H1 (cell line): ENCODE data around the gene SDF2. TPM values are rescaled to one million over a fixed set of nuclear protein-coding genes. Genes with fewer than 3 reads are reported as not detected.

Source experiments
- CTCF ChIA-PET: fragments of 300-600 bp; sonication (Branson Sonifier 250); formaldehyde crosslinking; loops from one replicate; lab custom pipeline; 2021; ENCODE audit not compliant: partially characterized antibody; lab: Charles Lee
- POLR2A ChIA-PET: fragments of 300-600 bp; sonication (Branson Sonifier 250); formaldehyde crosslinking; loops from one replicate; lab custom pipeline; 2021; ENCODE audit warnings: inconsistent platforms; ENCODE audit not compliant: partially characterized antibody; lab: Charles Lee
- DNase-seq, 2 experiments: peaks; one replicate each; pipeline versions ENCODE4 v3.0.0 to v3.0.0-alpha.2; 2010 to 2022; ENCODE audit warnings: low spot score in 2 of 2, low read depth in 1 of 2, mixed read lengths in 1 of 2
- FAIRE-seq: peaks from 2 replicates; lab custom pipeline; 2011; peaks lifted over from hg19 to GRCh38; lab: Jason Lieb, UNC
- H2AFZ ChIP-seq: 2 replicates; pipeline ENCODE4 v1.8.1; 2012; ENCODE audit warnings: low read length, inconsistent platforms
- H2AK5ac ChIP-seq: 2 replicates; pipeline ENCODE4 v1.6.1; 2013; ENCODE audit warnings: low read depth, low read length
- H2BK120ac ChIP-seq: replicated peaks from 2 replicates; pipeline ENCODE3; 2013; ENCODE audit warnings: low read depth, low read length, inconsistent platforms
- H2BK12ac ChIP-seq: 2 replicates; pipeline ENCODE4 v1.6.1; 2013; ENCODE audit warnings: low read depth, low read length
- H2BK15ac ChIP-seq: 2 replicates; pipeline ENCODE4 v1.6.1; 2013; ENCODE audit warnings: low read length
- H2BK20ac ChIP-seq: 2 replicates; pipeline ENCODE4 v1.6.1; 2013; ENCODE audit warnings: low read length
- H2BK5ac ChIP-seq: 2 replicates; pipeline ENCODE4 v1.6.1; 2013; ENCODE audit warnings: low read depth, low read length
- H3K14ac ChIP-seq: 2 replicates; pipeline ENCODE4 v1.6.1; 2013; ENCODE audit warnings: inconsistent platforms; ENCODE audit not compliant: insufficient read length
- H3K18ac ChIP-seq: 2 replicates; pipeline ENCODE4 v1.6.1; 2013; ENCODE audit warnings: low read length; ENCODE audit errors: extremely low read depth
- H3K23ac ChIP-seq: 2 replicates; pipeline ENCODE4 v1.6.1; 2013; ENCODE audit warnings: inconsistent platforms; ENCODE audit not compliant: insufficient read length
- H3K23me2 ChIP-seq: 2 replicates; pipeline ENCODE4 v1.6.1; 2013; ENCODE audit warnings: low read depth, low read length
- H3K27ac ChIP-seq: 2 replicates; pipeline ENCODE4 v1.6.1; 2011; ENCODE audit warnings: low read depth, low read length, inconsistent platforms
- H3K27me3 ChIP-seq, 4 experiments: replicated peaks in 1 of 4; 1 replicate in 1 of 4; 2 replicates in 3 of 4; pipeline versions ENCODE4 v1.6.1 to v1.8.1; 2011 to 2013; ENCODE audit warnings: low read length in 3 of 4, mild to moderate bottlenecking in 3 of 4, inconsistent platforms in 2 of 4, mixed read lengths in 2 of 4, moderate library complexity in 1 of 4; ENCODE audit not compliant: control insufficient read depth in 3 of 4, insufficient read depth in 3 of 4; ENCODE audit errors: extremely low read depth in 1 of 4
- H3K36me3 ChIP-seq, 4 experiments: 2 replicates each; pipeline versions ENCODE4 v1.6.1 to v1.8.1; 2011 to 2013; ENCODE audit warnings: mild to moderate bottlenecking in 4 of 4, low read length in 3 of 4, moderate library complexity in 2 of 4, control low read depth in 1 of 4, inconsistent platforms in 1 of 4; ENCODE audit not compliant: insufficient read depth in 4 of 4, control insufficient read depth in 2 of 4
- H3K4ac ChIP-seq: replicated peaks from 2 replicates; pipeline ENCODE3; 2013; ENCODE audit warnings: low read length, low read depth, mixed read lengths, inconsistent platforms; ENCODE audit not compliant: insufficient read length
- H3K4me1 ChIP-seq, 4 experiments: replicated peaks in 1 of 4; 1 replicate in 1 of 4; 2 replicates in 3 of 4; pipeline versions ENCODE4 v1.6.1 to v1.8.1; 2011 to 2013; ENCODE audit warnings: low read length in 3 of 4, inconsistent platforms in 2 of 4, mixed read lengths in 1 of 4; ENCODE audit not compliant: insufficient read depth in 4 of 4, control insufficient read depth in 3 of 4
- H3K4me2 ChIP-seq, 2 experiments: 2 replicates each; pipeline versions ENCODE4 v1.6.1 to v1.8.1; 2011 to 2013; ENCODE audit warnings: low read depth in 2 of 2, low read length in 2 of 2, control low read depth in 1 of 2, inconsistent platforms in 1 of 2, mild to moderate bottlenecking in 1 of 2; ENCODE audit not compliant: insufficient read depth in 1 of 2
- H3K4me3 ChIP-seq, 4 experiments: fragments of 200-600, 300-600 bp in 1 of 4; sonication (generic), shearing (Covaris generic), sonication (Bioruptor Twin) in 1 of 4; 2 replicates each; pipeline versions ENCODE4 v1.5.1 to v1.8.1; 2011 to 2016; ENCODE audit warnings: low read length in 4 of 4, low read depth in 3 of 4, control low read depth in 2 of 4, inconsistent platforms in 2 of 4, mild to moderate bottlenecking in 2 of 4, mixed read lengths in 1 of 4, moderate library complexity in 1 of 4; ENCODE audit not compliant: insufficient read depth in 2 of 4; ENCODE audit errors: extremely low read depth in 1 of 4
- H3K56ac ChIP-seq: replicated peaks from 2 replicates; pipeline ENCODE3; 2013; ENCODE audit warnings: low read depth, mild to moderate bottlenecking, mixed read lengths, low read length, inconsistent platforms; ENCODE audit not compliant: insufficient read length
- H3K79me1 ChIP-seq: 2 replicates; pipeline ENCODE4 v1.6.1; 2013; ENCODE audit warnings: low read depth, low read length, control low read depth
- H3K79me2 ChIP-seq, 2 experiments: 2 replicates each; pipeline versions ENCODE4 v1.6.1 to v1.8.1; 2012 to 2013; ENCODE audit warnings: low read length in 2 of 2, mild to moderate bottlenecking in 2 of 2, inconsistent platforms in 1 of 2; ENCODE audit not compliant: insufficient read depth in 2 of 2, control insufficient read depth in 1 of 2
- H3K9ac ChIP-seq, 4 experiments: replicated peaks in 1 of 4; 1 replicate in 1 of 4; 2 replicates in 3 of 4; pipeline versions ENCODE4 v1.6.1 to v1.8.1; 2011 to 2013; ENCODE audit warnings: low read depth in 3 of 4, low read length in 3 of 4, control low read depth in 2 of 4, mild to moderate bottlenecking in 2 of 4, moderate library complexity in 2 of 4, inconsistent platforms in 1 of 4; ENCODE audit errors: extremely low read depth in 1 of 4
- H3K9me3 ChIP-seq, 2 experiments: 2 replicates each; pipeline versions ENCODE4 v1.6.1 to v1.8.1; 2012 to 2013; ENCODE audit warnings: mild to moderate bottlenecking in 2 of 2, moderate library complexity in 2 of 2, control low read depth in 1 of 2, inconsistent platforms in 1 of 2, low read depth in 1 of 2, low read length in 1 of 2, mixed read lengths in 1 of 2; ENCODE audit not compliant: insufficient read depth in 2 of 2
- H4K20me1 ChIP-seq, 2 experiments: replicated peaks in 1 of 2; 2 replicates each; pipeline versions ENCODE3 to v1.8.1; 2011 to 2013; ENCODE audit warnings: inconsistent platforms in 2 of 2, low read length in 2 of 2, mild to moderate bottlenecking in 1 of 2; ENCODE audit not compliant: insufficient read depth in 2 of 2, control insufficient read depth in 1 of 2
- H4K5ac ChIP-seq: 2 replicates; pipeline ENCODE4 v1.6.1; 2013; ENCODE audit warnings: low read length, low read depth, mixed read lengths, inconsistent platforms; ENCODE audit not compliant: insufficient read length
- H4K8ac ChIP-seq: 2 replicates; pipeline ENCODE4 v1.8.0; 2013; ENCODE audit warnings: mild to moderate bottlenecking, moderate library complexity, low read length, inconsistent platforms; ENCODE audit not compliant: insufficient read depth; ENCODE audit errors: extremely low read depth
- H4K91ac ChIP-seq: replicated peaks from 2 replicates; pipeline ENCODE3; 2013; ENCODE audit warnings: low read length, mixed read lengths, inconsistent platforms; ENCODE audit not compliant: insufficient read length
- BRCA1 ChIP-seq: IDR thresholded peaks from 2 replicates; pipeline ENCODE4 v1.6.1; 2012; ENCODE audit warnings: low read depth, low read length, improper control_type of control experiment
- GTF2F1 ChIP-seq: IDR thresholded peaks from 2 replicates; pipeline ENCODE4 v1.6.1; 2012; ENCODE audit warnings: low read depth, low read length, improper control_type of control experiment, borderline replicate concordance
- JUND ChIP-seq: IDR thresholded peaks from 2 replicates; pipeline ENCODE4 v1.6.1; 2011; ENCODE audit warnings: mild to moderate bottlenecking, improper control_type of control experiment, low read length
- POU5F1 ChIP-seq: IDR thresholded peaks from 2 replicates; pipeline ENCODE4 v1.6.1; 2011; ENCODE audit warnings: low read depth, mild to moderate bottlenecking, low read length, moderate library complexity
- SIX5 ChIP-seq: IDR thresholded peaks from 2 replicates; pipeline ENCODE4 v1.6.1; 2011; ENCODE audit warnings: mild to moderate bottlenecking, low read depth, low read length
- SP1 ChIP-seq: IDR thresholded peaks from 2 replicates; pipeline ENCODE4 v1.6.1; 2011; ENCODE audit warnings: low read depth, low read length
- YY1 ChIP-seq: IDR thresholded peaks from 2 replicates; pipeline ENCODE4 v1.6.1; 2011; ENCODE audit warnings: low read depth, mild to moderate bottlenecking, low read length
- WGBS, 2 experiments: shearing (Covaris generic) in 1 of 2; methylation state at CpG; one replicate each; pipeline versions ENCODE4 v1.1.6 to v1.1.7; 2013 to 2015; ENCODE audit warnings: low lambda C conversion rate in 2 of 2, mixed read lengths in 2 of 2, inconsistent platforms in 1 of 2, low coverage in 1 of 2, missing lambda C conversion rate in 1 of 2; ENCODE audit not compliant: insufficient replicate concordance in 2 of 2, insufficient coverage in 1 of 2, insufficient read length in 1 of 2; ENCODE audit errors: extremely low coverage in 1 of 2, missing lambda C conversion rate in 1 of 2; 5-methylcytosine and 5-hydroxymethylcytosine counted together
- polyA plus RNA-seq, 7 experiments: library from polyadenylated mRNA; depleted of rRNA in 3 of 7; stranded (reverse) in 5 of 7; unstranded in 2 of 7; fragments of >200 nt in 5 of 7; fragments of 200-250 nt in 2 of 7; gene quantifications; 1 replicate in 5 of 7; 2 replicates in 1 of 7; 4 replicates in 1 of 7; pipeline versions ENCODE4 v1.2.1 to v1.2.3, GENCODE V29; 2011 to 2013; ENCODE audit warnings: missing spikeins in 2 of 7, mixed read lengths in 2 of 7
- total RNA-seq: library from RNA; stranded (reverse); fragmentation: NEBNext Ultra II Directional; extraction: Animal tissue kit (Norgen Biotek cat#: 25700); gene quantifications from 2 replicates; pipeline ENCODE4 v1.2.1, GENCODE V29; 2021

Gene SDF2
- total and polyA plus RNA-seq, 2 of the 8 experiments (the other 6 are each of a cell fraction or from before 2014, with no cell fraction given): 44.8 to 65.4 TPM

GRCh38 chr17:28705728-28706334, 44.1 kb upstream of the SDF2 start:
- Histone ChIP-seq H2BK20ac (no peak overlapping the region), H3K9me3 (no peaks in the 10 kb centered on the region), H3K4me1 (peaks cover 0 to 11% (median 6%) of the 10 kb centered on the region in 4 experiments; a peak in 4 of 7 replicates), H2AFZ (no peak overlapping the region), H3K36me3 (peaks cover 7 to 24% (median 19%) of the 10 kb centered on the region in 4 experiments; a peak in 7 of 8 replicates), H3K4me3 (no peak overlapping the region), H4K8ac (no peak overlapping the region)
- CTCF ChIA-PET: interaction anchor here (0.6 to 1.3 kb wide), 4 partner anchors 11 to 45 kb away, joined by 3 to 4 read pairs (median 4); no protein-coding TSS in a partner anchor
- no peak for TF ChIP-seq BRCA1
- no peak for TF ChIP-seq JUND
- TF ChIP-seq SIX5: no peak
- TF ChIP-seq GTF2F1: no peak
- TF ChIP-seq POU5F1: no peak
- TF ChIP-seq YY1: no peak
- no peak for TF ChIP-seq SP1
- TF ChIP-seq, all 59 proteins: peak for 0
- Histone ChIP-seq H2AK5ac (no peak overlapping the region), H3K9ac (no peak overlapping the region; a peak in 1 of 7 replicates), H3K14ac (no peak overlapping the region), H3K23ac (no peak overlapping the region), H4K91ac (no peak overlapping the region), H3K18ac (no peak overlapping the region), H3K79me1 (peaks cover 3% of the 10 kb centered on the region; the same call in 1 of the 2 replicates), H3K27ac (no peak overlapping the region), H3K4ac (no peak overlapping the region), H4K5ac (no peak overlapping the region), H2BK15ac (no peak overlapping the region), H3K79me2 (peaks cover 0 to 15% of the 10 kb centered on the region in 2 experiments; a peak in 2 of 4 replicates), H3K56ac (no peak overlapping the region), H3K27me3 (no peaks in the 10 kb centered on the region), H3K23me2 (peaks cover 4% of the 10 kb centered on the region), H3K4me2 (no peak overlapping the region), H2BK5ac (no peak overlapping the region), H4K20me1 (peaks cover 9 to 15% of the 10 kb centered on the region in 2 experiments), H2BK120ac (no peak overlapping the region), H2BK12ac (0 out of 2 replicates have a peak overlapping the region, but pooled peaks have one; percentile 6)
- DNase-seq: no peak
- FAIRE-seq: no peak
- POLR2A ChIA-PET: interaction anchor here (0.6 to 4.8 kb wide), 18 partner anchors 10 to 92 kb away, joined by 3 to 47 read pairs (median 4); partner anchors contain the start of genes BLTP2, RPL23A, RSKR and SDF2
- 82% methylated on average over 10 of the region's 10 CpGs; no CpG with 5 or more reads in 1 of the 2 experiments for WGBS, 2 experiments
